HFFc6 (cell line): Measurements from ENCODE around the gene ABTB2. TPM values are rescaled to one million over a fixed set of nuclear protein-coding genes. Genes with fewer than 3 reads are reported as not detected.

Experiments used
- DNase-seq: peaks from one replicate; pipeline ENCODE4 v3.0.0-alpha.2; 2018
- H3K27ac Mint-ChIP-seq: 2 replicates; pipeline ENCODE4 v1.8.0; 2020; ENCODE audit warnings: mild to moderate bottlenecking, mixed read lengths
- H3K27me3 Mint-ChIP-seq: 2 replicates; pipeline ENCODE4 v1.8.0; 2021; ENCODE audit warnings: mild to moderate bottlenecking, moderate library complexity, mixed read lengths; ENCODE audit not compliant: insufficient read depth
- H3K36me3 Mint-ChIP-seq: 2 replicates; pipeline ENCODE4 v1.8.0; 2021; ENCODE audit warnings: low read depth, mixed read lengths
- H3K4me1 Mint-ChIP-seq: 2 replicates; pipeline ENCODE4 v1.8.0; 2020; ENCODE audit warnings: low read depth, mixed read lengths
- H3K4me3 Mint-ChIP-seq: 2 replicates; pipeline ENCODE4 v1.8.0; 2020; ENCODE audit warnings: mild to moderate bottlenecking, moderate library complexity, mixed read lengths
- H3K9me3 Mint-ChIP-seq: 2 replicates; pipeline ENCODE4 v1.8.0; 2020; ENCODE audit warnings: mild to moderate bottlenecking, mixed read lengths
- CTCF ChIP-seq: fragments of 200-600 bp; sonication (generic); IDR thresholded peaks from 2 replicates; pipeline ENCODE4 v1.5.0; 2021; ENCODE audit warnings: antibody characterized with exemption, mild to moderate bottlenecking
- total RNA-seq, 6 experiments: library from RNA; stranded (reverse); fragmentation: NEBNext Ultra II Directional; extraction: Animal tissue kit (Norgen Biotek cat#: 25700); gene quantifications; 2 replicates in 1 of 6; 3 replicates in 5 of 6; pipeline ENCODE4 v1.2.3, GENCODE V29; 2021

Gene ABTB2
- total RNA-seq, 6 experiments from 2014 or later, result 2.5 to 3.6 (median 2.8) TPM

- no peak for TF ChIP-seq CTCF
- H3K36me3 Mint-ChIP-seq, result no peaks in the 10 kb centered on the region
- H3K27me3 Mint-ChIP-seq, result peaks cover 16% of the 10 kb centered on the region
Observed at GRCh38 chr11:34292111-34292510, 65.7 kb downstream of the ABTB2 start.

GRCh38 chr11:34290926-34291325 is 66.9 kb downstream of the ABTB2 start:
- Mint-ChIP-seq H3K4me3 (no peak overlapping the region), H3K4me1 (no peaks in the 10 kb centered on the region), H3K36me3 (no peaks in the 10 kb centered on the region), H3K27me3 (peaks cover 16% of the 10 kb centered on the region), H3K9me3 (no peaks in the 10 kb centered on the region), H3K27ac (no peak overlapping the region)
- no peak for TF ChIP-seq CTCF
- DNase-seq, result no peak

More at GRCh38 chr11:34292111-34292510, 65.7 kb downstream of the ABTB2 start:
- H3K27ac Mint-ChIP-seq, result no peak overlapping the region
- no peaks in the 10 kb centered on the region for H3K9me3 Mint-ChIP-seq
- no peak overlapping the region for H3K4me3 Mint-ChIP-seq
- H3K4me1 Mint-ChIP-seq, result no peaks in the 10 kb centered on the region
- DNase-seq, result no peak

GRCh38 chr11:34288492-34288891 is 69.3 kb downstream of the ABTB2 start:
- Mint-ChIP-seq H3K9me3 (no peaks in the 10 kb centered on the region), H3K36me3 (no peaks in the 10 kb centered on the region), H3K4me1 (no peaks in the 10 kb centered on the region), H3K27me3 (peaks cover 8% of the 10 kb centered on the region; the same call in 1 of the 2 replicates), H3K27ac (no peak overlapping the region), H3K4me3 (no peak overlapping the region)
- no peak for TF ChIP-seq CTCF
- no peak for DNase-seq

- Mint-ChIP-seq H3K9me3 (no peaks in the 10 kb centered on the region), H3K36me3 (no peaks in the 10 kb centered on the region), H3K4me3 (no peak overlapping the region), H3K27me3 (peaks cover 8% of the 10 kb centered on the region), H3K4me1 (no peaks in the 10 kb centered on the region), H3K27ac (no peak overlapping the region)
- no peak for DNase-seq
- TF ChIP-seq CTCF, result no peak
Observed at GRCh38 chr11:34284811-34285481, 72.9 kb downstream of the ABTB2 start.

GRCh38 chr11:34284156-34284555 is 73.7 kb downstream of the ABTB2 start:
- Mint-ChIP-seq H3K9me3 (no peaks in the 10 kb centered on the region), H3K4me3 (no peak overlapping the region), H3K27me3 (peaks cover 7% of the 10 kb centered on the region), H3K4me1 (no peaks in the 10 kb centered on the region), H3K36me3 (no peaks in the 10 kb centered on the region), H3K27ac (no peak overlapping the region)
- no peak for TF ChIP-seq CTCF
- DNase-seq, result no peak
